Right lobe of liver (tissue), 4 donors: ENCODE data around the gene APBB2.
A peak's percentile ranks its signal among the peaks of the same experiment; 100 is the strongest.

ENCODE experiments used
- CTCF ChIP-seq, 4 donors: fragments of 200-600 bp in 3 of 4; fragments of 450-650 bp in 1 of 4; IDR thresholded peaks; one replicate each; pipeline versions ENCODE4 v1.5.1 to v1.8.0; 2016 to 2022; ENCODE audit warnings: antibody characterized with exemption in 4 of 4, mild to moderate bottlenecking in 2 of 4
- POLR2A ChIP-seq: fragments of 450-650 bp; IDR thresholded peaks from one replicate; pipeline ENCODE4 v1.6.1; 2017; ENCODE audit warnings: antibody characterized with exemption, mild to moderate bottlenecking
- donor health status: DM: no; HTN: no; CAD: no.
- donor health status: DM: no; HTN: no; CAD: no.
- donor health status: DM: no; HTN: yes; CAD: no.

DNA sequence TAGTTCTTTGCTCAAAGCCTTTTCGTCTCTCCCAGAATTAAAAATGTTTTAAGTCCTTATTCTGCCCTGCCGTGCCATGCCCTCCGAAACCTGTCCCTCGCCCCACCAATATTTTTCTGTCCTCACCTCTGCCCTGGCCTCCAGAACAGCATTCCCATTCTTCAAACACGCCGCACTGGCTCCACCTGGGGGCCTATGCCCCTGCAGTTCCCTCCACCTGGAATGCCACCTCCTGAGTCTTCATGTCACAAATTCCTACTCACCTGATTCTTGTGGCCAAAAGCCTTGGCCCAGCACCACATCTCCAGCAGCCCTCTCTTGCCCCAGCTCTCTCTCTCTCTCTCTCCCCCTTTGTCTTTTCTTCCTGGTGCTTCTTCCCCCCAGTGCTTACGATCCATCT, 91.6 kb downstream of the APBB2 start:
- TF ChIP-seq CTCF (IDR thresholded peaks at IDR 0.05) (peak in 1 of 4 donors; percentile 6), POLR2A (no peak)
